Measurements from ENCODE around the gene FOXP1.

Gene FOXP1

DNA sequence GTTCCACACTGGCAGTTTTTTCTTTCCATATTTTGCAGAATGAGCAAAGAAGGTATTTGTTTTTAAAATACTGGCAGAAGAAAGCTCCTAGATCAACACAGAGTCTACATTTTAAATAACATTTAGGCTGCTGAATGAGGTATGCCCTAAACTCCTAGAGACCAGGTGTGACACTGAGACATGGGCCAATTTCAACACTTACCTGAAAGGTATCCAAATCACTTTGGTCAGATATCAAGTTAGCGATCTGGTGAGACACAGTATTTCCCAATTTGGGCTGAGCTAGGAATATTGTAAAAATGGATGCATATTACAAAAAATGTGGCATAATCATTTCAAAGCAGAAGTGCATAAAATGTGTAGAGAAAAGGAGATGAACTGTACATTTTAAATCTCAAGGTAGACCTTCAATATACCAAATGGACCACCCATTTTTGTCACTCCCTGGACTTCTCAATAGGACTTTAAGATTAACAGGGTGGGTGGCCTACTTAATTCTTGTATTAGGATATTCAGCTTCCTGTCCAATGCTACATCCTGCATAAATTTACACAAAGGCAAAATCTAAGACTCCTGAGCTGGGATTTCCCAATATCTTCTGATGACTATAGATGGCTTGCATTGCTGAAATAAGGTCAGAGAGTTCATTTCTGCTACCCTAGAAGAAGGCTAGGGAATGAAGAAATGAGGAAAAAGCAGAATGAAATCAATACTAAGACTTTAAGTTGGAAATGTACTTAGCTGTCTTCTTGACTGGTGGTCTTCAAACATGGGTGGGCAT is 487.8 kb downstream of the FOXP1 start:
- in situ Hi-C loops (cut with MboI; ENCODE audit: low sequenced_read_pairs) = no loop called here

DNA sequence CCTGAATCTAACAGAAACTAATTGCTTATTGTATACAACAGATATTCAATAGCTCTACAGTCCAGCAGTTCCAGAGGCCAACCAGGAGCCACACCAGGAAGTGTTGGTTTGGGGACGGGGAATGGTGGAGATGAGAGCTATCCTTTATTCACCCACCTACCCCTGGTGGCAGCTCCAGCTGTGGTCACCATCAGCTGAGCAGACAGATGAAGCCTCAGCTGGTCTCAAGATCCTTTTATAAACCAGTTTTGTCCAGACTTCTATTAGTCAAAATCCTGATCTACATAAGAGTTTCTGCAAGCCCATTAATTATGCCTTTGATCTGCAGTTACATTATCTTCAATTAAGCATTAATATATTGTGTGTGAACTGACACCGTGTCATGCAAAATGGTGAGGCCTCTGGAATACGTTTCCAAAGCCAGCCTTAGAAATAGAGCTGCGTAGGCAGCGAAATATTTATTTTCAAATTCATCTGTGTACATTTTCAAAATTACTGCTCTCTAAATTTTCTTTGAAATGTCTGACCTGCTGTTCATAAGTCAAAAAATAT is 488.8 kb downstream of the FOXP1 start:
- in situ Hi-C loops (cut with MboI; ENCODE audit: low sequenced_read_pairs) = no loop called here

DNA sequence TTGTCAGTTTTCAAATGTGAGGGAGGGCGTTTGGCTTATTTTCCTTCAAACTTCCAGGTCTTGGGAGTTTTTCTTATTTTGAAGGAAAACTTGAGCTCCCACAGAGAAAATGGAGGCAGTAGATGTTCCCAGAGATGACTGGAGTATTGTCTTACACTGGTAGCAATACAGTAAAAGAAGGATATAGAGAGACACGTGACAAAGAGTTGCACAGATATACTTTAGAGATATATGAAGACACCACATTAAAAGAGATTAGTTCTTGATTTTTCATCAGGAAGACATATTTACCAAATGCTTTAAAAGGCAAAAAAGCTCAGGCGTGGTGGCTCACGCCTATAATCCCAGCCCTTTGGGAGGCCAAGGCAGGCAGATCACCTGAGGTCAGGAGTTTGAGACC is 490.9 kb downstream of the FOXP1 start:
- in situ Hi-C loops (cut with MboI; ENCODE audit: low sequenced_read_pairs) = no loop called here

DNA sequence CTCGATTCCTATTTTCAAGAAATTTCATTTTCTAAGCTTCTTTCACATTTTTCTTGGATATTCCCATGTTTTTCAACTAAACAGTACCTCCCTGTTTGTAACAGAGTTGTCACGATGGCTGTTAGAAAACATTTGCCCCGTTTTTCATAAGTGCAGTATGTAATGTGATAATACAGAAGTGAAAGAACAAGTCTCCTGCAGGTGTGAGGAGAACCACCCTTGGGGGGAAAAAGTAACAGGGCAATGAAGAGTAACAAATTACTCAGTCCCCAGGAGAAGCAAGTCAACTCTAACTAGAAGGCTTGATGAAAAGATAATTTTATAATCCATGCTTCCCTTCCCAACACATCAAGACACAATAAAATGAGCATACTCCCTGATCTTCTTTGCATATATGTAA is 493.3 kb downstream of the FOXP1 start:
- in situ Hi-C loops (cut with MboI; ENCODE audit: low sequenced_read_pairs) = no loop called here

DNA sequence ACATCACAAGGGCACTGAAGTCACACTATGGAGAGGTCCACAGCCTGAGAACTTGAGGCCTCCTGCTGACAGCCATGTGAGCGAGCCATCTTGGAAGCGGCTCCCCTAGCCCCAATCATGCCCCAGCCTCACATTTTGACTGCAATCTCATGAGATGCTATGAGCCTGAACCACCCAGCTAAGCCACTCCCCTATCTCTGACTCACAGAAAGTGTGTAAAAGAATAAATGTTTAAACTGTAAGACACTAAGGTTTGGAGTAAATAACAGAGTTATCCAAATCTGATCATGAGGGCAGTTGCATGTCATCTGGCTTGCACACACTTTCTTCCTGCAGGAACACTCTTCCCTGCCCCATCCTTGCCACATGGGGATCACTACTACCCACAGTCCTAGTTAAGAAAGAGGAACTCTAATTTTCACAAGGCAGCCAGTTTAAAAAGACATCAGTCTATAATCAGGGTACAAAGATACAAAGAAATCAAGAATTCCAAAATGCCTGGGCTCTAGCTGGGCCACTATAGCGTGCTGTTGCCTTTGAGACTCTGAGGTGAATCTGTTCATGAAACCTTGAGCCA is 494.2 kb downstream of the FOXP1 start:
- in situ Hi-C loops (cut with MboI; ENCODE audit: low sequenced_read_pairs) = no loop called here

DNA sequence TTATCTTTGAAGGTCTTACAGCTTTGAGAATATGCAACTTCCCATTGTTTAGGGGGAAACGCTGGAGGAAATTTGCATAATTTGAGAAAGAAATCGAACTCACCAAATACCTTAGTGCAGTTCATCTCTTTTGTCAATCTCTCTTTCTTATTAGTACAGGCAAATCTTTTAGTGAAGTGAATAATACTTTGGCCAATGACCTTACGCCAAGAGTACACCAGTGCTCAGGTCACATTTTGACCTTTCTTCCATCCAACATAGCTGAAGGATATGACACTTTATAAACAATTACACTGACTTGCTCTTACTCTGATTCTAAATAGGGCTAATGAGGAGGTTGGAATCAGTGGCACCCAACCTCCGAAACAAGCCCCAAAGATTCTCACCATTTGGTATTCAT is 494.8 kb downstream of the FOXP1 start:
- in situ Hi-C loops (cut with MboI; ENCODE audit: low sequenced_read_pairs) = no loop called here

DNA sequence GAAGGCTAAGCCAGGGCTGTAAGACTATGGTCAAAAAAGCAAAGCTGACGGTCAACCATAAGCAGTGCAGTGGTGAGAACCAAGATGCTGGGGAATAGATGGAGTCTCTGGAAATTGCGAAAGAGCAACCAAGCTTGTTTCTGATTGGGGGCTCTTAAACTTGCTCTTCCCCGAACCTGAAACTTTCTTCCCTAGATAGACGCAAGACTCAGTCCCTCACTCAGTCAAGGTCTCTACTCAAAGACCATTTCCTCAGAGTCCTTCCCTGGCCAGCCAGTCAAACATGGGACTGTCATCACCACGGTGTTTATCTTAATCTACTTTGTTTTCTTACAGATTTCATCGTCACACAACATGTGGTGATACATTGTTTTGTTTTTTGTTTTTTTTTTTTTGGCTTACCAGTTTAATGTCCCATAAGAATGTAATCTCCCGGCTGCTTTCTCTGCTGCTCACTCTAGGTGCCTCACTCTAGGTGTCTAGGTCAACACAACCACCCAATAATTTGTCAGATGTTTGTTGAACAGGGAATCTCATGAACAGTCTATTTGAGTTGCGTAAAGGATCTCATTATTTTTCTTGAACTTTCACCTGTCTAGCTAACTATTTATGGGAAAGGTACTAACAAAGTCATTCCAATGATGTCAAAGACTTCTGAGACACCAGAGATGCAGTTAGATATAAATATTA is 495.4 kb downstream of the FOXP1 start:
- in situ Hi-C loops (cut with MboI; ENCODE audit: low sequenced_read_pairs) = no loop called here

DNA sequence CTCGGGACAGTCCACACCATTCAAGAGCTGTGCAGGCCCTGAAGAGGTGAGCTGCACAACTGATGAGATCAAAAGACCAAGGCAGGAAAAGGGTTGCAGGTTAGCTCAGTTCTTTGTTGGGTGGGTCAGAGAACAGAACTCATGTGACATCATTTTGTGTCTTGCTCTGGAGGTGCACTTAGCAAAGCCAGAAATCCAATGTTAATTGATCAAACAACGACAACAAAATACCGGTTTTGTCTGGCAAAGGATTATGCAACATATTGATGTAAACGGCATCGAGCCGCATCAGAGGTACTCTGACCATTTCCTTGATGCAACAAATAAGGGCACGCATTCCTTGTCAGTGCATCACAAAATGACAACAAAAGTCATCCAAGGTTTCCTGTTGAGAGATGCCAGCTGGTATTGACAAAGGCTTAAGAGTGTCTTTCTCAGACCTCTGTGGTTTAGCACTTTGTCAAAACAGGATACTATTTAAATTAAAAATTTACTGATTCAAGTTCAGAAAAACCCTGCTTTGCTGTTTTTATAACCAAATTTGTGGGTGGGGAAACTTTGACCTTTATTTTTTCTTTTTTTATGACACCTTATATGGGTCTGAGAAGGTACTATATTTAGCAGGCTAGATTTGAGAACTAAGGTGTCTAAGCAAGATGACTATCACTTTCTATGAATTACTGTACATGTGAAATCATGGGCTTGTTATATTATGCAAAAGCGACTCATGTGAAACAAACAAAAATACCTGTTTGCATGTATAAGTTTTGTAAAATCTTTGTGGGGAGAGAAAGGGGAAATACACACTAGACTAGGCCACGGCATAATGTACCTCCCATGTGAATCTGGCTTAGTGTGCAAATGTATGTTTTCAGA is 496.1 kb downstream of the FOXP1 start:
- in situ Hi-C loops (cut with MboI; ENCODE audit: low sequenced_read_pairs) = no loop called here

DNA sequence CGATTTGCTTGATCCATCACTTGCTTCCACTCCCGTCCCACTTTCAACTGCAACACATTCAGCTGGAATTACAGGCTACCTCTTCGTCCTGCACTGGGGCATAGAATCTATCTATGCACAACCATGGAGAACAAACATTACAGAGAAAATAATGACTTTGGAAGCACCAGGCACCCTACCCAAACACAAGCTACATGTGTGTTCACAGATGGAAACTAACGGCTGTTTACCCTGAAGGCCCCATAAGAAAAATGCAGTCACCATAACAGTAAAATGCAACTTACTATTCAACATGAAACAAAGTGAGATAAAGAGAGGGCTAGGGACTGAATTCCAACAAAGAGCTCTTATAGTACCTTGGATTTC is 496.8 kb downstream of the FOXP1 start:
- in situ Hi-C loops (cut with MboI; ENCODE audit: low sequenced_read_pairs) = no loop called here

DNA sequence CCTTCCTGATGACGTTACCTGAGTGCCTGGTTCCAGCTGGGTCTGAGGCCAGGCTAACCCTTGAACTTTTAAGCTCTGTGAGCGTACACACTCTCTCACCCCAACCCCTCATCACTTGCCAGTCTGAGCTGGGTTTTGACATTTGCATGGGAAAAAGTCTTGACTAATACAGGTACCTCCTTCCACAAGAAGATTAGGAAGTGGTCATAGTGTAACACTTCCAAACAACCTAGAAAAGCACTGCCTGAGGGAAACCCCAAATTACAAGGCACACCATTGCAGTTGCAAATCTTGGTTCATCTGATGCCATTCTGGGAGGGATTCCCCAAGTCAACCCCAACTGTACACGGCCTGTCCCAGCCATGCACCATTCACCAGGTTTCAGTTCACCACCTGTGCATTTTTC is 499.8 kb downstream of the FOXP1 start:
- in situ Hi-C loops (cut with MboI; ENCODE audit: low sequenced_read_pairs) = no loop called here

DNA sequence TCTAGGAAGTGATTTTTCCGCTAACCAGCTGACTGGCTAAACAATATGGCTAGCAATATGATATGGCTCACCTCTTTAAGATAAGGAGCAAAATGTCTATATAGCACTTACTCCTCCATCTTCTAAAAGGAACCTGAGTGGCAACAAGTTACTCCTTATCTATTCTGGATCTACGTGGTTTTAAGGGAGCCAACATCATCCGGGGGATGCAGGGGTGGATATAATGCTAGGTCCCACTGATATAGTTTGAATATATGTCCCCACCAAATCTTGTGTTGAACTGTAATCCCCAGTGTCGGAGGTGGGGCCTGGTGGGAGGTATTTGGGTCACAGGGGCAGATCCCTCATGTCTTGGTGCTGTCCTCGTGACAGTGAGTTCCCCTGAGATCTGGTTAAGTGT is 500.7 kb downstream of the FOXP1 start:
- in situ Hi-C loops (cut with MboI; ENCODE audit: low sequenced_read_pairs) = no loop called here

DNA sequence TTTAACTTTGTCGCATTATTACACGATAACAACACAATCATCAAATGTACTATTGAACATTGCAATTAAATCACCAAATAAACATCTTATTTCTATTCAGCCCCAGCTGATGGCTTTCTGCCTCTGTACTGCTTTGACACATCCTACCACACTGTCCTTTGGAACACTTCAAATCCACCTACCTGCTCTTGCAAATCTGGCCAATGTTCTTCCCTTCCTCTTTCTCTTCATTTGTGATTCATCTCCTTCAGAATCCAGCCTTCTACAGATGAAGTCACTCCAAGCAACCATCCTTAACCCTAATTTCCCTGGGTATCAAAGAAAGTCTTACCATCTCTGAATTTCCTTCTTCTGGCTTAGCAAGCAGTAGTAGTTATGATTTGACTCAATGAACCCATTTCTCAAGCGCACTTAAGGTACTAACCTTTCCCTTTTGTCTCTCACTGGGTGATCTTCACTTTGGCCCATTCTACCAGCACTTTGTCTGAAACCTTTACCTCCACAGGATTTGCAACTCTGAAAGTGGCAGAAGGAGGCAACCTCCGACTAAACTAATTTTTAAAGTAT is 502.9 kb downstream of the FOXP1 start:
- in situ Hi-C loops (cut with MboI; ENCODE audit: low sequenced_read_pairs) = no loop called here

DNA sequence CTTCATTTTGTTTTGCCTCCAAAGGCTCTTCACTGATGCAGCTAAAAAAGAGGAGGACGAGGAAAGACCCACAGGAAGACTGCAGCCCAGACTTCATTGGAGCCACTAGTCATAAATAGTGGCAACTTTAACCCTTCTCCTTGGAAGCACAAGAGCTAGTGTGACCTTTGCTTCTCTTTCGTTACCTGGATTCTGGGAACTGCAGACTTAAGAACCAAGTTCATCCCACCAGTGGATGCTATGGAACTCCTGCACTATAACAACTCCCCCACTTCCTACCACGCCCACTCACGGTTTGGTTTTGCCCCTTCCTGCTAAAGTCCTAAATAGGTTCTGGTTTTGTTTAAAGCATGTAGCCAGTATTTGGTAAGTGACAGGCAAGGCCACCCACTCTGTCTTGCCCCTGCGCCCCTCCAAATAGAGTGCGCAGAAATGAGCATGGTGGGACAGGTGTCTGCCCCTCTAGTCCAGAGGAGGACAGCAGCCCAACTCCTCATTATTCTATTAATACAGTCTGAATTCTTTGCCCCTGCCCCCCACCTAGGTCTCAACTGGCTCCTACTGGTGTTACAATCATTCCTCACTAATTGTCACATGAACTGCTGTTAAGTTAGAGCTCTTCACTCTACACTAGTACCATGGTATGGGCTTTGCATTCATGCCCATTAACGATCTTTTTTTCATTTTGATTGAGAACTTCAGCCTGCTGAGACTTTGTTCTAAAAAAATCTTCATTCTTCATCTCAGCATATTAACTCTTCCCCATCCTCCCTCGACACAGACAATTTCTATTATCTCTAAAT is 504.6 kb downstream of the FOXP1 start:
- in situ Hi-C loops (cut with MboI; ENCODE audit: low sequenced_read_pairs) = no loop called here

DNA sequence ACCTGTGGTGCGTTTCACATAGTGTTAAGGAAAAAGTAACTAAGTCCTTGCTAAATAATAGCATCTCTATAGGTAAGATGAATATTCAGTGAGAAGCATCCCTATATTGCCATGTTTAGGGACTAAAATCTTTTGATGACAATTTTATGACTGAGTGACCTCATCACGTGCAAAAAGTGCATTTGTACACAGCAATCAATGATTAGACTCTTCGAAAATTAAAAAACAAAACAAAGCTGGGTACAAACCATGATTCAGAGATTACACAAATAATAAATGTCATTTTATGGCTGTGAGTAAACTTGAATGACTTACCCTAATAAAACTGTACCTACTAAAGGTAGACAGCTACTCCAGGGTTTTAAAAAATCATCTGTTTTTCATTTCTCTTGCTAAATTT is 505.3 kb downstream of the FOXP1 start:
- in situ Hi-C loops (cut with MboI; ENCODE audit: low sequenced_read_pairs) = no loop called here

DNA sequence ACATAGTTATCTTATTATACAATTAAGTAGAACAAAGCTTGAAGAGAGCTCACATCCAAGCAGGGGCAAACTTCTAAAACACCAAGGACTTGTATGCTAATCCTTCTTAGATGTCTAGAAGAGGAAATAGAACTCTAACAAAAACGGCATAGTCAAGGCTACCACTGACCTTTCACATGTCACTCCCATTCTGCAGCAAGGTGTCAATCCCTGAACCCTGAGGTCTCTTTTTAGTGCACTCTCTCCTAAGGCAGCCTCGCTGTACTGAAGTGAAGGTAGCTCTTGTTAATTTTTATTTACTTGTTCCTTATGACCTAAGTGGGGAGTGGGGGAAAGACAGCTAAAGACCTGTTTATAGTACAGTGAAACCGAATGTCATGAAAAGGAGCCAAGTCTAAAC is 506.5 kb downstream of the FOXP1 start:
- in situ Hi-C loops (cut with MboI; ENCODE audit: low sequenced_read_pairs) = no loop called here

DNA sequence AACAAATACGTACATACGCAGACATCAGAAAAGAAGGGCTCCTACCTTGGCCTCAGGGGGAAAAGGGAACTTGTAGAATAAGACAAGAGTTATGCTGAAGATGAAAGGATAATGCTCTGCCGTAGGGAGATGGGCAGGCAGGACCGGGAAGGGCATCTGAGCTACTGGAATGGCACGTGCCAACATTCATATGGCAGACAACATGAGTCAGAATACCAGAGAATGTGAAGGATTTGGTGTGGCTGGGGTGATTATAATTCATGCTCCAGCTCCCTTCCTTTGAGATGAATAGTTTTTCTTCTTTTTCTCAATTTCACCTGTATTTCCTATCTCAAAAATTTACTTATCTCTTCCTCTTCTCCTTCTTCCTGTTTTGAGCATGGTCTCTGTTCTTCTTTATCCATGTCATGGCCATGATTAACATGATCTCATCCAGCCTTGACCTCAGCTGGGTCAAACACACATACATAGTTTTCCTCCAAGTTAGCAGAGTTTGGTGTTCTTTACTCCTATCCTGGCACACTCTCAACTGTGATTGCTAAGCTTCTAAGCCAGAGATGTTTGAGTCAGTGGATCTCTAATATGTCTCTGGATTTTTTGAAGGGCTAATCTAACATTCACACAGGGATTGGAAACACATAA is 507.0 kb downstream of the FOXP1 start:
- in situ Hi-C loops (cut with MboI; ENCODE audit: low sequenced_read_pairs) = no loop called here

DNA sequence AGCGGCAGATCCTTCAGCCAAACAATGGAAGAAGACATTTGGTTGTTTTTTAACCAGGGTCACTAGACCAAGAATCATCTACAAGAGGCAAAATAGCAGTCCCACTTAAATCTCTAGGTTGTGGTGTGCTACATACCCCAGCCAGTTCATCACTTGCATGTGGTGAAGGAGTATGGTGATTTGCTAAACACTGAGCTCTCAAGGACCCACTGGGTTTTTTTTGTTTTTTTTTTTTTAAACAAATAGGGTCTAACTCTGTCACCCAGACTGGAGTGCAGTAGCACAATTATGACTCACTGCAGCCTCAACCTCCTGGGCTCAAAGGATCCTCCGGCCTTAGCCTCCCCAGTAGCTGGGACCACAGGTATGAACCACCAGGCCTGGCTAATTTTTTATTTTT is 508.0 kb downstream of the FOXP1 start:
- in situ Hi-C loops (cut with MboI; ENCODE audit: low sequenced_read_pairs) = no loop called here

DNA sequence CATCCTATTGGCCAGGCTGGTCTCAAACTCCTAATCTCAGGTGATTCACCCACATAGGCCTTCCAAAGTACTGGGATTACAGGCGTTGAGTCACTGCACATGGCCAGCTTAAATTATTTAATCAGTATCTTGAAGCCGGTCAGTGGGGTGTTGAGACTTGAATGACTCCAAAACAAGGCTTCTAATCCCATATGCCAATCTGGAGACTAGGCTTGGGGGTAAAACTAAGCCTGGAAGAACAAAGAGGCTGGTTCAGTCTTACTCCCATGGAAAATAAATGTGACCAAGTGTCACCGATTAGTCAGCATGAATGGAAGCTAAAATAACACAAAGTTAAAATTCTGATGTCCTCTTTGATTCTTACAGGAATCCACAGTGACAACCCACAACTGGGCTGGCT is 509.1 kb downstream of the FOXP1 start:
- in situ Hi-C loops (cut with MboI; ENCODE audit: low sequenced_read_pairs) = no loop called here

DNA sequence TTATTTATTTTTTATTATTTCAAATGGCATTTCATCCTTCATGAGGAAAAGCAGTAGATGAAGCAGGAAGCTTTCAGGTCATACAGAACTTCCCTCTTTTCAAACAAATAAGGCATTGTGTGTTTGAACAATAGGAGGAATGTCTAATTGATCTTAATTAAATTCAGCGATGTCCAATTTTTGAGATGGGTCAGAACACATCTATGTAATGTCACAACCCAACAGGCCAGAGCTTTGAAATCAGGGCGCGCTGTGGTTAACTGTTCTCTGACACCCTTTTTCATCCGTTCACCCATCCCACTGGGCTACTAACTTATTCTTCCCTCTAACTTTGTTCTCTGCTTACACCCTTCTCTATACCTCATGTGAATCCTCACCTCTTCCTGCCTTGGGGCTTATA is 510.5 kb downstream of the FOXP1 start:
- in situ Hi-C loops (cut with MboI; ENCODE audit: low sequenced_read_pairs) = no loop called here
